Activated CD8-positive, alpha-beta memory T cell treated with anti-CD3 and anti-CD28 coated beads, Interleukin-2, amount 50 U/mL, for 24 hours (primary cell): ENCODE measurements around the gene HDAC9.

Experiments used
- DNase-seq: peaks from one replicate; pipeline ENCODE4 v3.0.0-alpha.2; 2020; ENCODE audit errors: extremely low read depth

The HDAC9 gene

DNA sequence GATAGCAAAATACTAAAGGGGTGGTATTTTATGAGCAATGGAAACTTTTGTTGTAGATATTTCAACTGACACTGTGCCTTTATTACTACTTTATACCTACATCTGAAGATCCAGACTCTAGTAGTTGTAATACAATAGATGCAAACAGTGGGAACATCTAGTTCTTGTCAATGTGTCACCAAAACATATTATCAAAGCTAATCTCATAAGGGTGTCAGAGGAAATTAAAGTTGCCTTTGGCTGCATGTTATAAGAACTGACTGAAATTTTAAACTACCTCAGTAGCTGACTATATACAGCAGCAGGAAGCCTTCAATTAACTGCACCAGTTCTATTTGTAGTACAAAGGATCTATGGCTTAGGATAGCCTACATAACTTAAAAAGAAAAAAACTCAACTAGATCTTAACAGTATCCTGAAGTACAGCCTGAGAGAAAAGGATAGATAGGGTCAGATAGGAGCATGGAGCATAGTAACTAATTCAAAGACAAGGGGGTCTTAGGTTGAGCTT lies 30.9 kb downstream of the HDAC9 start:
- no peak for DNase-seq

- DNase-seq = no peak
Observed at GRCh38 chr7:18529239-18529638, 33.7 kb downstream of the HDAC9 start.

- DNase-seq = no peak
Observed at GRCh38 chr7:18530224-18531179, 35.0 kb downstream of the HDAC9 start.

GRCh38 chr7:18531539-18531938 lies 36.0 kb downstream of the HDAC9 start:
- DNase-seq = no peak

DNA sequence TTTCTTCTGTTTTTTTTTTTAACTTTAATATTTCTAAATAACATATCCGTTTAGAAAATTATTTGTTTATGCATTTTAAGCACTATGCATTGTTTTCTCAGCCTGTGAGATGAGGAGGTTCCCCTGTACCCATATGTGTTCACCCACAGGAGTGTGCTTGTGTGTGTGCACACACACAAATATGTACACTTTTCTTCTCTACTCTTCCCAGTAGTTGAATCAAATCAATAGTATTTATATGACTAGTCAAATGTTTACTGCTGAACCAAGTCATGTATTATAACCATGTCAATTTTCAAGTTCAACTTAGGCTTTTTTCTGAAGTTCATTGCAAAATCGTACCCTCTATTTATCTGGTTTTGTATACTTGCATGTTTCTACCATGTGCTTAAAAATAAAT lies 37.3 kb downstream of the HDAC9 start:
- DNase-seq = no peak

- DNase-seq = no peak
Observed at GRCh38 chr7:18534481-18534880, 38.9 kb downstream of the HDAC9 start.

DNA sequence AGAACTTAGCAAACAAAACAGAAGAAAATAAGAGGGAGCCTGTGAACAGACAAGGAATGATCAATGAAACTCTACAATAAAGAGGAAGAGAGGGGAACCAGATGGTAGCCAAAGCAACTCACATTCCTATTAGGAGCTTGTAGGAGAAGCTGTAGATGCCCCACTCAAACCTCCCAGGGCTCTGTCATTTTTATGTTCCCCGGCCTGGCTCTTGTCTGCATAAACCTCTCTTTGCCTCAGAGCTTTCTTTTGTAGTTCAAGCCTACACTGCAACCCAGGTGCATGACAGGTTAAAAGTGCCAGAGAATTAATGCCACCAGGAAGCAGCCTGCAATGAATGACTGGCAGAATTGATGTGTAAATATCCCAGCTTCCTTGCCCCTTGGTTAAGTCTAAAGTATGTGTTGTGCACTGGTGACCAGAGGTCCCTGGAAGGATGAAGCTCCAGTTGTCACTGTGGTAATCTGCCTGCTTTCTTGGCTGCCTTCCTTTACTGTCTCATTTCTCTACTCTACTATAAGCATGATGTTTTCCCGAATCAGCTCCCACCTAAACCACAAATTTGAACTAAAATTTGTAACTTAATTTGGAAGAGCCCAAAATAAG lies 40.4 kb downstream of the HDAC9 start:
- no peak for DNase-seq

- no peak for DNase-seq
Observed at GRCh38 chr7:18536486-18536885, 40.9 kb downstream of the HDAC9 start.

DNA sequence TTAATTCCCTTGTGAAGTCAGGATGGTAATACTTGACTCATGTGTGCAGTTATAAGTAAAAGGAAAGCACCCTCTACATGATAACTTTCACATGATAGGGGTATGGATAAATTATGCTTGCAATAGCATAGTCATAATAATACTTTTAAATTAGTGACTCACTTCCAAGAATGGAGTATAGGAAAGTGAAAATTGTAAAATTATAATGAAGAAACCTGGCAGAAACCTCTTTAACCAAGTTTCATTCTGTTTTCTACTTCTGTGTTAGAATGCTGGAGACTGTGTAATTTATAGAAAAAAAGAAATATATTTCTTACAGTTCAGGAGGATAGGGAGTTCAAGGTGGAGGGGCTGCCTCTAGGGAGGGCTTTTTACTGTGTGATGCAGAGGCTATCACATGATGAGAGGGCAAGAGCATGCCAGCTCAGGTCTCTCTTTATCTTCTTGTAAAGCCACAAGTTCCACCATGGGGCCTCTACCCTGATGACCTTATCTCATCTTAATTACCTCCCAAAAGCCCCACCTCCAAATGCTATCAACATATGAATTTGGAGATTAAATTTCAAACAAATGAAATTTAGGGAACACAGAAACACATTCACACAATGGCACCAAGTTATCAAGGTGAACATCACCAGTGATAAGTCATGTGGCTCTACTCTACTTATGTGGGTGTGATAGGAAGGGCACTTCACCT lies 43.2 kb downstream of the HDAC9 start:
- no peak for DNase-seq

GRCh38 chr7:18540396-18540795 lies 44.8 kb downstream of the HDAC9 start:
- no peak for DNase-seq

DNA sequence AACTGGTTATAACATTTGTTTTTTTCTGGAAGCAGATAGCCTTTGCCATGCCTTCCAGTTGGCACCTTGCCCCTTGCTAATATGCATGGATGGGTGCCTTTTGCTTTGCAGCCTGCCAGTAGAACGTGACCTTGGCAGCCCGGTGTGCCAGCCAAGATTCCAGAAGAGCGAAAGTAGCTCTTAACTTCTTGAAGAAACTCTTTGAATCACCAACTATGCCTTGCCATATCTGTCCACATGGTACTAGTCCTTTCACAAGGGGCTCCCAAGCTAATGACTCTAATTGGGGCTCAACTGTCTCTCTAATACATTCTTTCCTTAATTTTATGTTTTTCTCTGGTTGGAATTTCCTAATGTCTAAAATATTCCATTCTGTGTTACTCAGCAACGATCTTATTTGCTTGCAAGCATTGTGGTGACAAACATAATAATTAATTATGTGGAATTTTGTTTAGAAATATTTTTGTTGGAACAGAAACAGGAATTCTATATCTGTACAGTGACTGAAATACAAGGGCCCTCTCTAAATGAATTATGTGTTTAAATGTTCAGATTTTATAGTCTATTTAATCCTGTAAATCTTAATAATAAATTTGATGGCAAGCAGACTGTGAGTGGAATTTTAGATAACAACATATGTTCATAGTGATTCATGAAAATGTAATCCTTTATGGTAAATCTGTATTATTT lies 45.8 kb downstream of the HDAC9 start:
- DNase-seq = no peak

DNA sequence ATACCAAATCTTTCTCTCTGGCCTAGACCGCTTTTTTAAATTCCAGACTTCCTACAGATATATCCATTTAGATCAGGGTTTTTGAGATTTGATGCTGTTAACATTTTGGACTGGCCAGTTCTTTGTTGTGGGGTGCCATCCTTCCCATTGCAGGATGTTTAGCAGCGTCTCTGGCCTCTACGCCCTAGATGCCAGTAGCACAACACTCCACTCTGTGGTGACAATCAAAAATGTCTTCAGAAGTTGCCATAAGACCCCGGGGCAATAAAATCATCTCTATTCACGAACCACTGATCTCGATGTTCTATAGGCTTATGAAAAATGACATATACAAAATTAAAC lies 46.3 kb downstream of the HDAC9 start:
- DNase-seq = no peak

DNA sequence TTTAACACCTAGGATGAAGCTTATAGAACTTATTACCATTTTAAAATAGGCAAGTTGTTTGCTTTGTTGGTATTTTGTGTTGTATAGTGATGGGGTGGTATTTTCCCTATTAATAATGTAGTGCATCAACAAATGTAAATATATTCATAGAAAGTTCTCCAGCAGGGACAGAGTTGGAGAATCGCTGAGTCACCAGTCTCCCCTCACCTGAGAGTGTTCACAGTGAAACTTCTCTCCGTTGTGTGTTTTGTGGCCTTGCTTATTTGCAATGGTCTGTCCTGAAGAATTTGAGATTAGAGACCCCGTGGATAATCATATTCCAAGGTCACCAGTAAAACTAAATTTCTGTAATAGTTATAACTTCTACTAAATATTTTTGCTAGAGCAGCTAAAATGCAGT lies 51.0 kb downstream of the HDAC9 start:
- no peak for DNase-seq

DNA sequence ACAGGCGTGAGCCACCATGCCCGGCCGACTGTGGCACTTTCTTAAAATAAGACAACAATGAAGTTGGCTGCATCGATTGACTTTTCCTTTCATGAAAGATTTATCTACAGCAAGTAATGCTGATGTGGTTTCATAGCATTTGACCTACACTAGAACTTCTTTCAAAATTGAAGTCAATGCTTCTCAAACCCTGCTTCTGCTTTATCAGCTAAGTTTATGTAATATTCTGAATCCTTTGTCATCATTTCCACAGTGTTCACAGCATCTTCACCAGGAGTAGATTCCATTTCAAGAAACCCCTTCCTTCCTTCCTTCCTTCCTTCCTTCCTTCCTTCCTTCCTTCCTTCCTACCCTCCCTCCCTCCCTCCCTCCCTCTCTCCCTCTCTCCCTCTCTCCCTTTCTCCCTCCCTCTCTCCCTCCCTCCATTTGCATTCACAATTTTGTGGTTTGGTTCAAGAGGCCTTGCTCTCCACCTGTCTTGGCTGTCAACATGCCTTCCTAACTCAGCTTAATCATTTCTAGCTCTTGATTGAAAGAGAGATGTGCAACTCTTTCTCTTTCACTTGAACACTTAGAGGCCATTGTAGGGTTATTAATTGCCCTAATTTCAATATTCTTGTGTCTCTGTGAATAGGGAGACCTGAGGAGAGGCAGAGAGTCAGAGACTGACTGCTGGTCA lies 52.1 kb downstream of the HDAC9 start:
- no peak for DNase-seq

- DNase-seq = no peak
Observed at GRCh38 chr7:18548534-18548933, 53.0 kb downstream of the HDAC9 start.

DNA sequence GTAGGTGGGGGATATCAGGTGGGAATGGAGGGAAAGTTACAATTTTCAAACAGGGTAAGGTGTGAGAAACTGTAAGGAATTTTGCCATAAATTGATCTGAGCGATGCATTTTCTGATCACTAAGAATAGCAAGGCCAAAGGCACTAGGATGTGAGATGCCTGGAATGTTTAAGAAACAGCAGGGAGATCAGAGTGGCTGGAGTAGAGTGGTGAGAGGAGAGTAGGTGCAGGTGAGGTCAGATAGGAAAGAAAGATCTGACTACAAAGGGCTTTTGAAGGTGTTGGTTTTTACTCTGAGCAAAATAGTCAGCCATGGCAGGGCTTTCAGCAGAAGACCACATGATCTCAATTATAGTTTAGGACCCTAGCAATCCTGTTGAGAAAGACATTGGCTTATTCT lies 55.0 kb downstream of the HDAC9 start:
- DNase-seq = no peak

DNA sequence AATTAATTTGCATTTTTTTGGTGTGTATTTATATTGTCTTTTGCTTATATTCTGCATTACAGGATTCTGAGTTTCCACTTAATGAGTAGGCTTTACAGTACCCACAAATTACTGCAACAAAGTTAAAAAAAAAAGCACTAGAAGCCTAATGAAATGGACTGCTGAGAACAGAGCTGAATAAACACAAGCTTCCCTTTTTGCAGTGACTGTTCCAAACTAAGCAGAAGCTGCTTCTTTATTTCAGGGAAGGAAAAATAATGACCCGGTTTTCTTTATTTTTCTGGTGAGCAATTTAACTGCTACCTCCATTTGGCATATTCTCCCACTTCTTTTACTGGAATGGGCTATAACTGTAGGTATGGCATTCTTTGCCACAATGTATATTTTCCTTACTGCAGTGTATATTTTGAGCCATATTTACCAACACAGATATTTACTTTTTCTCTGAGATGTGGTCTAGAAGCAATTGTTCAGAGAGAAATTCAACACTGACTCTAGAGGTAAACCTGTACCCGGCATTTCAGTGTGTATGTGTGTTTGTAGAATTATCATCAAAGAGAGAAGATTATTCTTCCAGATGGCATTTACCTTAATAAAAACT lies 56.9 kb downstream of the HDAC9 start:
- no peak for DNase-seq

- no peak for DNase-seq
Observed at GRCh38 chr7:18552943-18553604, 57.5 kb downstream of the HDAC9 start.

DNA sequence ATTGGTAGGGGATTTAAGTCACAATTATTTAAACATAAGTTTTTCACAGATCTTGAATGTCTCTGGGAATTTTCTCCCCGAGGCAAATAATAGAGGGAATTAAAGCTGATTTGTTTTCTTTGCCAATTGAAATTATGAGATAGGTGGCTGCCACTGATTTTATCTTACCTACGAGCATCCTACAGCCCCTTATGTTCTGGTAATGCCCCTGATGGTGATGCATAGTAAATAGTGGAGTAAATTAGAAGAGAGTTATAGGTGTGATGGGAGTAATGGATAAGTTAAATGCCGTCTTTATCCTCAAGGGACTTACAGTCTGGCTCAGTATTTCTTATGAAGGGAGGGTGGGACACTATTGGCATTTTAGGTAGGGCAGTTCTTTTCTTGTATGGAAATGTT lies 58.1 kb downstream of the HDAC9 start:
- DNase-seq = no peak

DNA sequence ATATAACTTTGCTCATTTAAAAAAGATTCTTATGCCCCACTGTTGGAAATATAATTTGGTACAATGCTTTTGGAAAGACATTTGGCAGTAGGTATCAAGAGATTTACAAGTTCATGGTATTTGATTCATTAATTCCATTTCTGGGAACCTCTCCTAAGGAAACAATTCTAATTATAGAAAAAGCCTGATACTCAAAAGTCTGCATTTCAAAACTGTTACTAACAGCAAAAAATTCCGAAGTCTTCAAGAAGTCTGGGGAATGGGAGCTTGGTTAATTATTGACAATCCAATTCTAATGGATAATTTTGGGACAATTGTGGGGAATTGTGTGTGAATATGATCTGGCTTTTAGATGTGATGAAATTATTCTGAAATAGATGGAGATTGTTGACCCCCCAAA lies 59.6 kb downstream of the HDAC9 start:
- DNase-seq = no peak

GRCh38 chr7:18555968-18556367 lies 60.4 kb downstream of the HDAC9 start:
- no peak for DNase-seq
